Activated T-cell treated with anti-CD3 and anti-CD28 coated beads, Interleukin-2, amount 50 U/mL, for 24 hours (primary cell): ENCODE measurements around the gene PARD3B.

Experiments used
- DNase-seq: peaks from one replicate; pipeline ENCODE4 v3.0.0-alpha.2; 2020
- H3K27ac Mint-ChIP-seq: 2 replicates; pipeline ENCODE4 v1.8.0; 2020; ENCODE audit warnings: mild to moderate bottlenecking, mixed read lengths
- H3K27me3 Mint-ChIP-seq: 2 replicates; pipeline ENCODE4 v1.8.0; 2020; ENCODE audit warnings: mixed read lengths
- H3K36me3 Mint-ChIP-seq: 2 replicates; pipeline ENCODE4 v1.8.0; 2020; ENCODE audit warnings: low read depth, mixed read lengths
- H3K4me1 Mint-ChIP-seq: 2 replicates; pipeline ENCODE4 v1.8.0; 2020; ENCODE audit warnings: low read depth, mixed read lengths
- H3K4me3 Mint-ChIP-seq: 2 replicates; pipeline ENCODE4 v1.8.0; 2020; ENCODE audit warnings: mild to moderate bottlenecking, moderate library complexity, mixed read lengths
- H3K9me3 Mint-ChIP-seq: 2 replicates; pipeline ENCODE4 v1.8.0; 2020; ENCODE audit warnings: mixed read lengths

PARD3B gene

GRCh38 chr2:204586444-204587180, 41.3 kb downstream of the PARD3B start:
- H3K36me3 Mint-ChIP-seq, result no peaks in the 10 kb centered on the region
- no peak overlapping the region for H3K27ac Mint-ChIP-seq
- H3K9me3 Mint-ChIP-seq, result peaks cover 6% of the 10 kb centered on the region
- H3K4me1 Mint-ChIP-seq, result no peaks in the 10 kb centered on the region
- H3K4me3 Mint-ChIP-seq, result no peak overlapping the region
- peaks cover 13% of the 10 kb centered on the region for H3K27me3 Mint-ChIP-seq
- no peak for DNase-seq

GRCh38 chr2:204590063-204590462, 44.8 kb downstream of the PARD3B start:
- H3K36me3 Mint-ChIP-seq, result no peaks in the 10 kb centered on the region
- peaks cover 6% of the 10 kb centered on the region for H3K9me3 Mint-ChIP-seq
- no peak overlapping the region for H3K4me3 Mint-ChIP-seq
- peaks cover 10% of the 10 kb centered on the region for H3K27me3 Mint-ChIP-seq
- H3K27ac Mint-ChIP-seq, result no peak overlapping the region
- no peak for DNase-seq
- H3K4me1 Mint-ChIP-seq, result no peaks in the 10 kb centered on the region

GRCh38 chr2:204591225-204591624, 46.0 kb downstream of the PARD3B start:
- peaks cover 6% of the 10 kb centered on the region for H3K9me3 Mint-ChIP-seq
- no peaks in the 10 kb centered on the region for H3K4me1 Mint-ChIP-seq
- H3K4me3 Mint-ChIP-seq, result no peak overlapping the region
- no peak for DNase-seq
- H3K27me3 Mint-ChIP-seq, result peaks cover 10% of the 10 kb centered on the region
- no peak overlapping the region for H3K27ac Mint-ChIP-seq
- H3K36me3 Mint-ChIP-seq, result no peaks in the 10 kb centered on the region

- Mint-ChIP-seq H3K36me3 (no peaks in the 10 kb centered on the region), H3K27ac (no peak overlapping the region), H3K4me1 (no peaks in the 10 kb centered on the region), H3K4me3 (no peak overlapping the region), H3K27me3 (peaks cover 24% of the 10 kb centered on the region), H3K9me3 (peaks cover 5% of the 10 kb centered on the region)
- DNase-seq, result no peak
These were observed 58.8 kb downstream of the PARD3B start for GRCh38 chr2:204604061-204604460.

DNA sequence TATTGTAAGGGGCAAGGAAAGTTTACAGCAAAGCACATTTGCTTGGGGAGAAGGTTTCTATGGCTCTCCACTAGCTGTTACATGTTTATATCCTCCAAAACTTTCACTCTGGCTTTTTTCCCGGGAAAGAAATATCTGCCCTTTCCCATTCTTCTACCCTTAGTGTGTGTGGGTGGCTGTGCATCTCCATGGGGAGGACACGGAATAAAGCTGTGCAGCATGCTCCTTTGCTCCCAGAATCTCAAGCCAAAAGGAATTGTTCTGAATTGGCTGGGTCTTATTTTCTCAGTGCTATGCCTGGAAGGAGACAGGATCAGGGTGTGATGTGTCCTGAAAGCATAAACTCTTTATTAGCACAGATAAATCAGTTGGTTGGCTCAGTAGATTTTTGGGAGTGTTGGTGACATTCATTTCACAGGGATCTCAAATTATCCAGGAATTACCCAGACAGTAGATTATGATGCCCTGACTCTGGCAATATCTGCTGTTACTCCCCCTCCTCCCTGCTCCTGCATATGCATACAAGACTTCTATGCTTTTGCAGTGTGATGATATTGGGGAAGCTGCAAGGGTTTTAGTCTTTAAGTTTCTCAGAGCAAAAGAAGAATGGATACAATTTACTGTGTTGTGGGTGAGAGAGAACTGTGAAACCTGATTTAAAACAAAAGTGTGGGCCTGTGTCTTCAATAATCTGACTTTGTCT, 63.1 kb downstream of the PARD3B start:
- H3K27ac Mint-ChIP-seq, result no peak overlapping the region
- H3K9me3 Mint-ChIP-seq, result no peaks in the 10 kb centered on the region
- no peak overlapping the region for H3K4me3 Mint-ChIP-seq
- no peaks in the 10 kb centered on the region for H3K4me1 Mint-ChIP-seq
- H3K36me3 Mint-ChIP-seq, result no peaks in the 10 kb centered on the region
- no peak for DNase-seq
- peaks cover 9% of the 10 kb centered on the region for H3K27me3 Mint-ChIP-seq

DNA sequence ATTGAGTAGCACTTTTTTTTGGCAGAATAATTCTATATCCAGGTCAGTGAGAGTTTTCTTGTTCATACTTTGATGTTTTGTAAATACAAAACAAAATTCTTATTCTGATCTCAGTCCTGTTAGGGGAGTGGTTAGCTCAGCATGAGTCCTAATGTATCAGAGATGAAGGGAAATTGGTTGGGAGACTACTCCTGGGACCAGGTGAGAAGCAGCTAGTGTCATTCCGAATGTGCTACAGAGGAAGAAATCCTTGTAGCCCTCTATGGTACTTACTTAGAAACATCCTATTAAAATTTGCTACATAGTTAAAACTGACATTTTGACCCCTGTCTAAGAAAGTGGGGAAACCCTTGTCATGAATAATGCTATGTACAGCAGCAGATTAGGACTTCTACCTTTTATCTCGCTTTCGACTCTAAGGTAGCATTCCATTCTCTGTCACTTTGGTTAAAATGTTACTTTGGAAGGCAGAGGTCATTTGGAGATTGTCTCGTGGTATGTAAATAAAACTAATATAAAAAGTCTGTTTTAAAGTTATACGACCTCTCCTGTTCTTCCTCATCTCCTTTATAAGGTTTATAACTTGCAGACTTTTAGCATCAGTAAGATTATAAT, 65.8 kb downstream of the PARD3B start:
- DNase-seq, result no peak
- H3K4me1 Mint-ChIP-seq, result no peaks in the 10 kb centered on the region

GRCh38 chr2:204611764-204612163, 66.5 kb downstream of the PARD3B start:
- H3K27me3 Mint-ChIP-seq, result peaks cover 2% of the 10 kb centered on the region
- no peaks in the 10 kb centered on the region for H3K9me3 Mint-ChIP-seq
- DNase-seq, result no peak
- H3K27ac Mint-ChIP-seq, result no peak overlapping the region
- H3K36me3 Mint-ChIP-seq, result no peaks in the 10 kb centered on the region
- no peak overlapping the region for H3K4me3 Mint-ChIP-seq
- no peaks in the 10 kb centered on the region for H3K4me1 Mint-ChIP-seq

More for the DNA sequence above, 65.8 kb downstream of the PARD3B start:
- no peak overlapping the region for H3K27ac Mint-ChIP-seq
- H3K27me3 Mint-ChIP-seq, result peaks cover 2% of the 10 kb centered on the region
- no peak overlapping the region for H3K4me3 Mint-ChIP-seq
- no peaks in the 10 kb centered on the region for H3K36me3 Mint-ChIP-seq
- H3K9me3 Mint-ChIP-seq, result no peaks in the 10 kb centered on the region

DNA sequence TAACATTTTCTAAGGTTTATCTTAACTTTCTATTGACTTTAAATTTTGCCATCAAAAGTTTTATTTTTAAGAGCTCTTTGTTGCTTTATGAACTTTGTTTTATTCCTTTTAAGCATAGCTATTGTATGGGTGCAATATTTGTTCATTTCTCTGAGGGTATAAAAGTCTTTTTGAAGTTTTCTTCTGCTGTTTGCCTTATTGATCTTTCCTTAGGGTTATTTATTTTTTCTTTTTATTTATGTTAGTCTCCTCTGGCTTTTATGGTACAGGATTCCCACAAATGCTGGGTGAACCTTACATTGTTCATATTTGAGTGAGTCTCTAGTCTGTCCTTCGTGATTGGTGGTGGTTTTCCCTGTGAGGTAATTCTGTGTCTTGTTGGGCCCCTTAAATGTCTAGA, 68.4 kb downstream of the PARD3B start:
- DNase-seq, result no peak
- Mint-ChIP-seq H3K4me3 (no peak overlapping the region), H3K4me1 (no peaks in the 10 kb centered on the region), H3K27me3 (peaks cover 2% of the 10 kb centered on the region), H3K36me3 (no peaks in the 10 kb centered on the region), H3K27ac (no peak overlapping the region), H3K9me3 (no peaks in the 10 kb centered on the region)

DNA sequence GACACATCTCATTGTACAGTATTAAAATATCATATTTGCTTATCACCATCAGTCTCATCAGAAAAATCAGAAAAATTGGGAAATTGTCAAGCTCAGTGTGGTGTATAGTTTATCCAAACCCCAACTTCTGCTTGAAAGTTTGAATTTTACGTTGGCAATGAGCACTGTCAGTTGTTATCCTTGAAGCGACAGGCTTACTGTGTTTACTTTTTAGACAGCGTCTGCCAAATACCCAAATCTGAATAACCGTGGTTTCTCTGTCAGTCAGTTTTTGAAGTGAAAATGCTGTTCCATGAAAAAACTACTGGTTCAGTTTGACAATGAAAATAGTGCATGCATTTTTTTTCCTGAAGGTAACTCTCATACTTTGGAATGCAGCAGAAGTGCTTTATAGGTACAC, 70.2 kb downstream of the PARD3B start:
- no peaks in the 10 kb centered on the region for H3K36me3 Mint-ChIP-seq
- H3K27ac Mint-ChIP-seq, result no peak overlapping the region
- H3K4me1 Mint-ChIP-seq, result no peaks in the 10 kb centered on the region

GRCh38 chr2:204625135-204625534, 79.9 kb downstream of the PARD3B start:
- Mint-ChIP-seq H3K4me1 (no peaks in the 10 kb centered on the region), H3K9me3 (no peaks in the 10 kb centered on the region), H3K27me3 (peaks cover 4% of the 10 kb centered on the region), H3K4me3 (no peak overlapping the region), H3K27ac (no peak overlapping the region), H3K36me3 (no peaks in the 10 kb centered on the region)
- DNase-seq, result no peak

More for the DNA sequence above, 70.2 kb downstream of the PARD3B start:
- no peak overlapping the region for H3K4me3 Mint-ChIP-seq
- no peaks in the 10 kb centered on the region for H3K9me3 Mint-ChIP-seq
- DNase-seq, result no peak
- H3K27me3 Mint-ChIP-seq, result peaks cover 3% of the 10 kb centered on the region

DNA sequence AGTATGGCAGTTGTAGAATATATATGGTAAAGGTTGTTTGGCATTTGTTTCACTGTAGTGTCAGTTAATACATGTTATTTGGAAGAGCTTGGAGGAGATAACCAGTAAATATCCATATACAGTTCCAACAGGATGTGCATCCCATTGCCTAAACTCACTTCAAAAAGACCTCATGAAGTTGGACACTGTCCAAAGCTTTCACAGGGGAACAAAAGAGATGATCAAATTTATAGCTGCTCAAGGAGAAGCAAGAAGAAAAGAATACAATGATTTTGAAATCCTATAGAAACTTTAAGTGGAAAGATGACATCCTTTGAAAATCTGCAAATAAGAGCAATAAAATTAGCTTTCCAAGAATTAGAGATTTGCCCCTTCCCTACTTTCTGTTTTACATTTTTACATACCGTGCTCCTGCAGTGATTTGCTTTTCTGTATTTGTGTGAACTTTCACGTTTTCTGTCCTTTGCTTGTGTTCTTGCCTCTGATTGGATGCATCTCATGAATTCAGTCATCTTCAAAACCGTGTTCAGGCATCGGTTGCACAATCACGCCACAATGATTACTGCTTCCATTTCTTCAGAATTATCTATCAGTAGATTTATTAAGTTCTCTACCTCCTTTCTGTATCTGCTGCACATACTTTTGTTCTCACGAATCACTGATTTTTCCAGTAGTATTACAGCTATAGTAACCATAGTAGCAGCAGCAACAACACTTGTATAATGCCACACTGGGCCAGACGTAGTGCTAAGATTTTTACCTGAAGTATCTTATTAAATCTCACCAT, 83.8 kb downstream of the PARD3B start:
- H3K27ac Mint-ChIP-seq, result no peak overlapping the region
- H3K4me3 Mint-ChIP-seq, result no peak overlapping the region
- DNase-seq, result no peak
- H3K9me3 Mint-ChIP-seq, result no peaks in the 10 kb centered on the region
- no peaks in the 10 kb centered on the region for H3K36me3 Mint-ChIP-seq
- H3K27me3 Mint-ChIP-seq, result peaks cover 2% of the 10 kb centered on the region
- no peaks in the 10 kb centered on the region for H3K4me1 Mint-ChIP-seq

- DNase-seq, result no peak
- H3K27ac Mint-ChIP-seq, result no peak overlapping the region
- no peaks in the 10 kb centered on the region for H3K36me3 Mint-ChIP-seq
- H3K9me3 Mint-ChIP-seq, result no peaks in the 10 kb centered on the region
- peaks cover 3% of the 10 kb centered on the region for H3K27me3 Mint-ChIP-seq
- no peaks in the 10 kb centered on the region for H3K4me1 Mint-ChIP-seq
- no peak overlapping the region for H3K4me3 Mint-ChIP-seq
These were observed 87.1 kb downstream of the PARD3B start for GRCh38 chr2:204632410-204632809.

DNA sequence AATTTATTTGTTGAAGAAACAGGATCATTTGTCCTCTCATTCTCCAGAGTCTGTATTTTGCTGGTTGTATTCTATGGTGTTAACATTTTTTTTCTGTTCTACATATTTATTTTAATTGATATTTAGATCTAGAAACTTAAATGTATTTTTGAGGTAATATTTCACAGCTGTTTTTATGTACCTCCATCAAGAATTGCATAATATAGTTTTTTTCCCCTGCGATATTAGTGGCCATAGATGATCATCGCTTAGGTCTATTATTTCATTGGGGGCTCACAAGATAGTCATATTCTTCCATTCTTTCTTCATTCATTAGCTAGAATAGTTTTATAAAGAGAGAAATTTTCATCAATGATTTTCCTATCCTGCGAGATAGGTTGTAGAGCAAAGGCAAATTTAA, 89.3 kb downstream of the PARD3B start:
- Mint-ChIP-seq H3K9me3 (no peaks in the 10 kb centered on the region), H3K27me3 (peaks cover 3% of the 10 kb centered on the region), H3K36me3 (no peaks in the 10 kb centered on the region), H3K4me3 (no peak overlapping the region), H3K27ac (no peak overlapping the region), H3K4me1 (no peaks in the 10 kb centered on the region)
- no peak for DNase-seq

DNA sequence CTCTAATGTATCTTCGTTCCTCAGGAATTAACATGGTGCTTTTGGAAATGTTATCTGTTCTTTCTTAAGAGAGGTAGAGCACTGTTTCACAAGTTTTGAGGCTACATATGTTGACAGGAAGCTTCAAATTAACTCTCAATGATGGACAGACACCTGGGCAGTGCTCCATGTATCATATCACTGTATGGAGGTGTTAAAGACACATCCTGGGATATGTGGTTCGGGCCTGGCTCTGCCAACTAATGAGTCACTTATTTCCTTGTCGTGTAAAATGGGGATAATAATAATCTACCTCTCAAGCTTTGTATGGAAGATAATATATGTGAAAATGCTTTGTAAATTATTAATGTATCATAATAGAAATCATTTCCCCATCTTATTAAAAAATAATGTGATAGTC, 90.2 kb downstream of the PARD3B start:
- no peaks in the 10 kb centered on the region for H3K4me1 Mint-ChIP-seq
- H3K27ac Mint-ChIP-seq, result no peak overlapping the region
- H3K27me3 Mint-ChIP-seq, result peaks cover 4% of the 10 kb centered on the region
- DNase-seq, result no peak
- H3K9me3 Mint-ChIP-seq, result no peaks in the 10 kb centered on the region
- H3K36me3 Mint-ChIP-seq, result no peaks in the 10 kb centered on the region
- no peak overlapping the region for H3K4me3 Mint-ChIP-seq
